ENCODE measurements around the gene DDX55.

The DDX55 gene

GRCh38 chr12:123614531-123614930 lies 12.6 kb downstream of the DDX55 start:
- no peak for DNase-seq

GRCh38 chr12:123617144-123617543 lies 15.2 kb downstream of the DDX55 start:
- no peak for DNase-seq

- no peak for DNase-seq
Observed at GRCh38 chr12:123617580-123617979, 15.7 kb downstream of the DDX55 start.

GRCh38 chr12:123621101-123621500 lies 19.2 kb downstream of the DDX55 start:
- no peak for DNase-seq

GRCh38 chr12:123621619-123622530 lies 20.0 kb downstream of the DDX55 start:
- DNase-seq = peak; percentile 46

- peak; percentile 98 for DNase-seq
Observed at GRCh38 chr12:123633379-123634141, 31.7 kb downstream of the DDX55 start, which contains the start of the genes EIF2B1 and GTF2H3. Gene EIF2B1 (minus strand): TSS chr12:123633686. CDS start chr12:123633557, 129 bp downstream. Gene GTF2H3 (plus strand): TSS chr12:123633829. CDS start chr12:123633860, 31 bp downstream.

- DNase-seq = peak; percentile 21
Observed at GRCh38 chr12:123634142-123634561, 32.3 kb downstream of the DDX55 start.

- DNase-seq = no peak
Observed at GRCh38 chr12:123643911-123644310, 42.0 kb downstream of the DDX55 start.

GRCh38 chr12:123645380-123645779 lies 43.5 kb downstream of the DDX55 start:
- no peak for DNase-seq

- no peak for DNase-seq
Observed at GRCh38 chr12:123645878-123646277, 44.0 kb downstream of the DDX55 start.

GRCh38 chr12:123648401-123648800 lies 46.5 kb downstream of the DDX55 start:
- DNase-seq = no peak

- no peak for DNase-seq
Observed at GRCh38 chr12:123654129-123654701, 52.3 kb downstream of the DDX55 start.

- DNase-seq = no peak
Observed at GRCh38 chr12:123655420-123655819, 53.5 kb downstream of the DDX55 start.

GRCh38 chr12:123656392-123656791 lies 54.5 kb downstream of the DDX55 start:
- no peak for DNase-seq

- DNase-seq = no peak
Observed at GRCh38 chr12:123657211-123657610, 55.3 kb downstream of the DDX55 start.

- no peak for DNase-seq
Observed at GRCh38 chr12:123659996-123660727, 58.3 kb downstream of the DDX55 start.

GRCh38 chr12:123667771-123668170 lies 65.9 kb downstream of the DDX55 start:
- no peak for DNase-seq

All from activated CD4-positive, alpha-beta T cell treated with anti-CD3 and anti-CD28 coated beads for 48 hours (primary cell).